Nephron (organoid): Measurements from ENCODE around the gene SNX27.
"Not testable (repeated sequence)": the region's sequence is repeated elsewhere in the genome, so short reads cannot be mapped to it uniquely, and the experiment has no call there.

Source experiments
- H3K27ac Mint-ChIP-seq, 3 experiments: 2 replicates each; pipeline ENCODE4 v1.8.0; 2020; ENCODE audit warnings: mixed read lengths in 3 of 3, mild to moderate bottlenecking in 2 of 3, moderate library complexity in 1 of 3
- H3K27me3 Mint-ChIP-seq: 2 replicates; pipeline ENCODE4 v1.8.0; 2021; ENCODE audit warnings: low read depth, mild to moderate bottlenecking, moderate library complexity, mixed read lengths
- H3K36me3 Mint-ChIP-seq: 2 replicates; pipeline ENCODE4 v1.8.0; 2020; ENCODE audit warnings: low read depth, mixed read lengths
- H3K4me1 Mint-ChIP-seq: 2 replicates; pipeline ENCODE4 v1.8.0; 2020; ENCODE audit warnings: mixed read lengths
- H3K4me3 Mint-ChIP-seq, 3 experiments: 2 replicates each; pipeline ENCODE4 v1.8.0; 2020; ENCODE audit warnings: mild to moderate bottlenecking in 3 of 3, mixed read lengths in 3 of 3, moderate library complexity in 2 of 3
- H3K9me3 Mint-ChIP-seq: 2 replicates; pipeline ENCODE4 v1.8.0; 2020; ENCODE audit warnings: mixed read lengths
- TF ChIP-seq, protein P1 (sequence below), 3 experiments: fragments of 200-600 bp; sonication (generic); IDR thresholded peaks; one replicate each; pipeline ENCODE4 v1.5.0; 2021; ENCODE audit warnings: antibody characterized with exemption in 3 of 3; ENCODE audit not compliant: unreplicated experiment in 3 of 3

Gene SNX27

DNA sequence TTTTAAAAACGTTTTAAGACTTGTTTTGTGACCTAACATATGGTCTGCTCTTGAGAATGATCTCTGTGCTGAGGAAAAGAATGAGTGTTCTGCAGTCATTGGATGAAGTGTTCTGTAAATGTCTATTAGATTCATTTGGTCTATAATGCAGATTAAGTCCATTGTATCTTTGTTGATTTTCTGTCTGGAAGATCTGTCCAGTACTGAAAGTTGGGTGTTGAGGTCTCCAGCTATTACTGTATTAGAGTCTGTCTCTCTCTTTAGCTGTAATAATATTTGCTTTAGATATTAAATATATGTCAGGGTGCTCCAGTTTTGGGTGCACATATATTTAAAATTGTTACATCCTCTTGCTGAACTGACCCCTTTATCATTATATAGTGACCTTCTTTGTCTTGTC lies 61.6 kb downstream of the SNX27 start:
- peaks cover 68% of the 10 kb centered on the region for H3K36me3 Mint-ChIP-seq
- TF ChIP-seq, protein P1, sequence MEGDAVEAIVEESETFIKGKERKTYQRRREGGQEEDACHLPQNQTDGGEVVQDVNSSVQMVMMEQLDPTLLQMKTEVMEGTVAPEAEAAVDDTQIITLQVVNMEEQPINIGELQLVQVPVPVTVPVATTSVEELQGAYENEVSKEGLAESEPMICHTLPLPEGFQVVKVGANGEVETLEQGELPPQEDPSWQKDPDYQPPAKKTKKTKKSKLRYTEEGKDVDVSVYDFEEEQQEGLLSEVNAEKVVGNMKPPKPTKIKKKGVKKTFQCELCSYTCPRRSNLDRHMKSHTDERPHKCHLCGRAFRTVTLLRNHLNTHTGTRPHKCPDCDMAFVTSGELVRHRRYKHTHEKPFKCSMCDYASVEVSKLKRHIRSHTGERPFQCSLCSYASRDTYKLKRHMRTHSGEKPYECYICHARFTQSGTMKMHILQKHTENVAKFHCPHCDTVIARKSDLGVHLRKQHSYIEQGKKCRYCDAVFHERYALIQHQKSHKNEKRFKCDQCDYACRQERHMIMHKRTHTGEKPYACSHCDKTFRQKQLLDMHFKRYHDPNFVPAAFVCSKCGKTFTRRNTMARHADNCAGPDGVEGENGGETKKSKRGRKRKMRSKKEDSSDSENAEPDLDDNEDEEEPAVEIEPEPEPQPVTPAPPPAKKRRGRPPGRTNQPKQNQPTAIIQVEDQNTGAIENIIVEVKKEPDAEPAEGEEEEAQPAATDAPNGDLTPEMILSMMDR (IDR thresholded peaks at IDR 0.05; ENCODE audit: unreplicated experiment in 3 of 3), result no peak
- no peaks in the 10 kb centered on the region for H3K4me1 Mint-ChIP-seq
- no peak overlapping the region for H3K27ac Mint-ChIP-seq
- peaks cover 20% of the 10 kb centered on the region for H3K9me3 Mint-ChIP-seq
- no peak overlapping the region for H3K4me3 Mint-ChIP-seq
- no peaks in the 10 kb centered on the region for H3K27me3 Mint-ChIP-seq

DNA sequence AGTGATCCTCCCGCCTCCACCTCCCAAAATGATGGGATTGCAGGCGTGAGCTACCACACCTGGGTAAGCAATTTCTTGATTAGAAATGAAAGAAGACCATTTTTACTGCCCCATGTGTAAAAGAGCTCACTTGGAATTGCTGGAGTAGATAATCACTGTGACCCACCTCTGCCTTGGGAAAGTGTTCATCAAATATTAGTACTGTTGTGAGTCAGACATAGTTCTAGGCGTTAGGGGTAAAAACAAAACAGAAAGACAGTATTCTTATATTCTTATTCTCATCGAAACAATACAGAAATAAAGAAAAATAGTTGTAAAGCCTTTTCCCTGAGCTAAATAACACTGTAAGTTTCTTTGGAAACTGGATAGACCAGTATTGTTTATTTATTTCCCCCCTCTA lies 68.5 kb downstream of the SNX27 start:
- no peaks in the 10 kb centered on the region for H3K27me3 Mint-ChIP-seq
- no peak overlapping the region for H3K4me3 Mint-ChIP-seq
- H3K9me3 Mint-ChIP-seq, result no peaks in the 10 kb centered on the region
- no peak overlapping the region for H3K27ac Mint-ChIP-seq
- TF ChIP-seq, protein P1 (IDR thresholded peaks at IDR 0.05; ENCODE audit: unreplicated experiment in 3 of 3), result no peak
- H3K36me3 Mint-ChIP-seq, result peaks cover 31% of the 10 kb centered on the region
- no peaks in the 10 kb centered on the region for H3K4me1 Mint-ChIP-seq

DNA sequence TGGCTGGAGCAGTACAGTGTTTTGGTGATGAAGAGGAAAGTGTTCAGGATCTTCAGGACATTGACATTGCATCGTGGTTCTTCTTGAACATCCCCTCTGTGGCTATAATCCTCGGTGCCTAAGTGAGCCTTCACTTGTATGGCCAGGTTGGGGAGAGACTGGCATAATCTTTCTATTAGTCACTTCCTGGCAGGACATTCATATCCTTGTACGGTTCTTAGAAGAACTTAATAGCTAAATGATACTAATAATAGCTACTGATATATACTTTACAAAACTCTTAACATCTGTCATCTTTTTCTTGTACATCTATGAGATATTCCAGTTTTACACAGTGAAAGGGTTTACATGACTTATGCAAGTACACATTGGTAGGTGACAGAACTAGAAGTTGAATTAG lies 69.0 kb downstream of the SNX27 start:
- Mint-ChIP-seq H3K27ac (no peak overlapping the region), H3K9me3 (no peaks in the 10 kb centered on the region), H3K27me3 (no peaks in the 10 kb centered on the region), H3K36me3 (peaks cover 36% of the 10 kb centered on the region), H3K4me3 (no peak overlapping the region), H3K4me1 (no peaks in the 10 kb centered on the region)
- TF ChIP-seq, protein P1 (IDR thresholded peaks at IDR 0.05; ENCODE audit: unreplicated experiment in 3 of 3), result no peak

DNA sequence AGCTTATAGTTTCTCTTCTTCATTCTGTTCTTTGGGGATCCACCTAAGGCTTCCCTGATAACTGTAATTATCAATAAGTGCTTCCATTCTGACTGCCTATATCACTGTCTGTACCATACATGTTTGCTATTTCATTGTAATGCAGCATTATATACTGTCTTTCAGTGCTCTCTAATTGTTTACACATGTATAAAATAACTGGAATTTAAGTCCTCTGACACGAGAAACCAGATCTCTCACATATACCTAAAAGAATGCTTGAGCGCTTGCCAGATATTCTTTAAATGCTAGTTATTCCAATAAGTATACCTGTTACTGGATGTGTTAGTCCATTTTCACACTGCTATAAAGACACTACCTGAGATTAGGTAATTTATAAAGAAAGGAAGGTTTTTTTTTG lies 70.1 kb downstream of the SNX27 start:
- Mint-ChIP-seq H3K4me3 (no peak overlapping the region), H3K4me1 (no peaks in the 10 kb centered on the region), H3K27me3 (no peaks in the 10 kb centered on the region)

DNA sequence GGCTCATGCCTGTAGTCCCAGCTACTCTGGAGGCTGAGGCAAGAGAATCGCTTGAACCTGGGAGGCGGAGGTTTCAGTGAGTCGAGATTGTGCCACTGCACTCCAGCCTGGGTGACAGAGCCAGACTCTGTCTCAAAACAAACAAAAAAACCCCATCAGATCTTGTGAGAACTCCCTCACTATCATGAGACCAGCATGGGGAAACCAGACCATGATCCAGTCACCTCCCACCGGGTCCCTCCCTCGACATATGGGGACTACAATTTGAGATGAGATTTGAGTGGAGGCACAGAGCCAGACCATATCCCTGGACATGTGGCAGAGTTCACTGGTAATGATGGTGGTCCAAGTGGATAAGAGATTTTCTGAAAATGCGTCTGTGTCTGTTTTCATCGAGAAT lies 71.1 kb downstream of the SNX27 start:
- peaks cover 47% of the 10 kb centered on the region for H3K36me3 Mint-ChIP-seq
- H3K4me3 Mint-ChIP-seq, H3K4me1 Mint-ChIP-seq, H3K9me3 Mint-ChIP-seq, H3K27me3 Mint-ChIP-seq, H3K27ac Mint-ChIP-seq: not testable (repeated sequence)

More for the DNA sequence above, 70.1 kb downstream of the SNX27 start:
- Mint-ChIP-seq H3K27ac (no peak overlapping the region), H3K36me3 (peaks cover 44% of the 10 kb centered on the region), H3K9me3 (no peaks in the 10 kb centered on the region)
- TF ChIP-seq, protein P1 (IDR thresholded peaks at IDR 0.05; ENCODE audit: unreplicated experiment in 3 of 3), result no peak

DNA sequence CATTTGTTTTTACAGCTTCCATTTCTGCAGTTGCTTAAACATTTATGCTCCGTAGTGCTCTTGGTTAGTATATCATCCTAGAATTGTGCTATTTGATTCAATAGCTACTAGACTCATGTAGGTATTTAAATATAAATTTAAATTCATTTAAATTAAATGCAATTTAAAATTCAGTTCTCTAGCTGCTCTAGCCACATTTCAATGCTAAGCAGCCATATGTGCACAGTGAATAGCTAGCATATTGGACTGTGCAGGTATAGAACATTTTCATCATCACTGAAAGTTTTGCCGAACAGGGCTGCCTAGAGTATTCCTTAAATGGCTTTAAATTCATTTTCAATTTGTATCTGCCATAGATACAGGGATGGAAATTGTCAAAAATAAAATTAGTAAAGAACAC lies 72.3 kb downstream of the SNX27 start:
- Mint-ChIP-seq H3K27me3 (no peaks in the 10 kb centered on the region), H3K4me3 (no peak overlapping the region), H3K9me3 (no peaks in the 10 kb centered on the region), H3K36me3 (peaks cover 50% of the 10 kb centered on the region), H3K4me1 (no peaks in the 10 kb centered on the region), H3K27ac (no peak overlapping the region)
- TF ChIP-seq, protein P1 (IDR thresholded peaks at IDR 0.05; ENCODE audit: unreplicated experiment in 3 of 3), result no peak
